Measurements from ENCODE around the gene SPZ1. TPM values are rescaled to one million over a fixed set of nuclear protein-coding genes. Genes with fewer than 3 reads are reported as not detected.

Gene SPZ1
- total and polyA plus RNA-seq, 2 donors (not counting 1 experiment from before 2014, with no cell fraction given), result not detected

DNA sequence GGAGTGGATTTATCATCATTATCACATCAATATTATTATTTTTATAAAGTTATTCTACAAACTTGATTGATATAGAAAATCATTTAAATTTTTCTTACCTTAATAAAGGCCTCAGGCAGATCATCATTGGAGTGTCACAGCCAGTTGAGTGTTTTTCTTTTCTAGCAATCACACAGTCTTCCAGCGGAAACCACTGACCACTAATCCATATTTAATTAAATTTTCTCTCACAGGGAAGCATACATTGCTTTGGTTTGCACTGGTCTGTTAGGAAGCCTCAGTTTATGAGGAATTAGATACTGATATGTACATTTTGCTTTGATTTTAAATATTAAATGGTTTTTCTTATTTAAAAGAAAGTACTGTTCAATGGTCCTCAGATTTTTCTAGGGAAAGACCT lies 6.7 kb downstream of the SPZ1 start:
- no peak overlapping the region for H3K4me3 ChIP-seq (replicated peaks in 1 of 4; ENCODE audit: control extremely low read depth in 1 of 4, insufficient read depth in 1 of 4, low read depth in 3 of 4, low read length in 4 of 4)
- no peaks in the 10 kb centered on the region for H4K20me1 ChIP-seq (ENCODE audit: control insufficient read depth, extremely low read depth, insufficient read depth, low read length)
- no peaks in the 10 kb centered on the region for H3K27me3 ChIP-seq (ENCODE audit: control insufficient read depth, insufficient read depth, low read length)
- H3K4me1 ChIP-seq (ENCODE audit: control insufficient read depth, extremely low read depth, insufficient read depth, low read length), result no peaks in the 10 kb centered on the region
- H3K79me2 ChIP-seq (ENCODE audit: control insufficient read depth, insufficient read depth, low read length), result no peaks in the 10 kb centered on the region
- H3K36me3 ChIP-seq (ENCODE audit: control insufficient read depth, insufficient read depth, low read length), result no peaks in the 10 kb centered on the region
- H3K27ac ChIP-seq (ENCODE audit: insufficient read depth, low read length), result no peak overlapping the region
- H3K9me3 ChIP-seq (ENCODE audit: control insufficient read depth, insufficient read depth, low read depth, low read length), result no peaks in the 10 kb centered on the region
- TF ChIP-seq, protein P1, sequence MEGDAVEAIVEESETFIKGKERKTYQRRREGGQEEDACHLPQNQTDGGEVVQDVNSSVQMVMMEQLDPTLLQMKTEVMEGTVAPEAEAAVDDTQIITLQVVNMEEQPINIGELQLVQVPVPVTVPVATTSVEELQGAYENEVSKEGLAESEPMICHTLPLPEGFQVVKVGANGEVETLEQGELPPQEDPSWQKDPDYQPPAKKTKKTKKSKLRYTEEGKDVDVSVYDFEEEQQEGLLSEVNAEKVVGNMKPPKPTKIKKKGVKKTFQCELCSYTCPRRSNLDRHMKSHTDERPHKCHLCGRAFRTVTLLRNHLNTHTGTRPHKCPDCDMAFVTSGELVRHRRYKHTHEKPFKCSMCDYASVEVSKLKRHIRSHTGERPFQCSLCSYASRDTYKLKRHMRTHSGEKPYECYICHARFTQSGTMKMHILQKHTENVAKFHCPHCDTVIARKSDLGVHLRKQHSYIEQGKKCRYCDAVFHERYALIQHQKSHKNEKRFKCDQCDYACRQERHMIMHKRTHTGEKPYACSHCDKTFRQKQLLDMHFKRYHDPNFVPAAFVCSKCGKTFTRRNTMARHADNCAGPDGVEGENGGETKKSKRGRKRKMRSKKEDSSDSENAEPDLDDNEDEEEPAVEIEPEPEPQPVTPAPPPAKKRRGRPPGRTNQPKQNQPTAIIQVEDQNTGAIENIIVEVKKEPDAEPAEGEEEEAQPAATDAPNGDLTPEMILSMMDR (conservative IDR thresholded peaks at IDR 0.05 in 1 of 2, IDR thresholded peaks at IDR 0.05 in 1 of 2; ENCODE audit: low read depth in 1 of 2, low read length in 2 of 2), result no peak
- TF ChIP-seq EZH2 (IDR thresholded peaks at IDR 0.05; ENCODE audit: low read length, missing control alignments), result no peak
- no peak overlapping the region for H2AFZ ChIP-seq (ENCODE audit: low read length)
- H3K4me2 ChIP-seq (ENCODE audit: extremely low read depth, insufficient read depth, low read length), result no peak overlapping the region
- DNase-seq (ENCODE audit: low read depth in 2 of 2), result no peak
- H3K9ac ChIP-seq (ENCODE audit: insufficient read depth, low read length), result no peak overlapping the region

DNA sequence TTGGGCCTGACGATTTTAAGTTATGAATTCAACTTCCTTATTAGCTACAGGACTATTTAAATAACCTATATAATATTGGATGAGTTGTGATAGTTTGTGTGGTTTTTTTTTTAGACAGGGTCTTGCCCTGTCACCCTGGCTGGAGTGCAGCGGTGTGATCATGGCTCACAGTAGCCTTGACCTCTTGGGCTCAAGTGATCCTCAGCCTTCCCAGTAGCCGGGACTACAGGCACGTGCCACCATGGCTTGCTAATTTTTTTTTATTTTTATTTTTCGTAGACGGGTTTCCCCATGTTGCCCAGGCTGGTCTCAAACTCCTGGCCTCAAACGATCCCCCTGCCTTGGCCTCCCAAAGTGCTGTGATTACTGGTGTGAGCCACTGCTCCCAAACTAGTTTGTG lies 17.6 kb downstream of the SPZ1 start:
- no peak overlapping the region for H3K27ac ChIP-seq (ENCODE audit: insufficient read depth, low read length)
- DNase-seq (ENCODE audit: low read depth in 2 of 2), result no peak
- no peaks in the 10 kb centered on the region for H3K27me3 ChIP-seq (ENCODE audit: control insufficient read depth, insufficient read depth, low read length)
- TF ChIP-seq, protein P1 (conservative IDR thresholded peaks at IDR 0.05 in 1 of 2, IDR thresholded peaks at IDR 0.05 in 1 of 2; ENCODE audit: low read depth in 1 of 2, low read length in 2 of 2), result no peak
- no peak for TF ChIP-seq EZH2 (IDR thresholded peaks at IDR 0.05; ENCODE audit: low read length, missing control alignments)
- H3K4me2 ChIP-seq (ENCODE audit: extremely low read depth, insufficient read depth, low read length), result no peak overlapping the region
- no peaks in the 10 kb centered on the region for H3K36me3 ChIP-seq (ENCODE audit: control insufficient read depth, insufficient read depth, low read length)
- H4K20me1 ChIP-seq (ENCODE audit: control insufficient read depth, extremely low read depth, insufficient read depth, low read length), result no peaks in the 10 kb centered on the region
- H3K4me3 ChIP-seq (replicated peaks in 1 of 4; ENCODE audit: control extremely low read depth in 1 of 4, insufficient read depth in 1 of 4, low read depth in 3 of 4, low read length in 4 of 4), result no peak overlapping the region
- no peaks in the 10 kb centered on the region for H3K9me3 ChIP-seq (ENCODE audit: control insufficient read depth, insufficient read depth, low read depth, low read length)
- no peaks in the 10 kb centered on the region for H3K4me1 ChIP-seq (ENCODE audit: control insufficient read depth, extremely low read depth, insufficient read depth, low read length)
- H2AFZ ChIP-seq (ENCODE audit: low read length), result no peak overlapping the region
- no peak overlapping the region for H3K9ac ChIP-seq (ENCODE audit: insufficient read depth, low read length)
- no peaks in the 10 kb centered on the region for H3K79me2 ChIP-seq (ENCODE audit: control insufficient read depth, insufficient read depth, low read length)

DNA sequence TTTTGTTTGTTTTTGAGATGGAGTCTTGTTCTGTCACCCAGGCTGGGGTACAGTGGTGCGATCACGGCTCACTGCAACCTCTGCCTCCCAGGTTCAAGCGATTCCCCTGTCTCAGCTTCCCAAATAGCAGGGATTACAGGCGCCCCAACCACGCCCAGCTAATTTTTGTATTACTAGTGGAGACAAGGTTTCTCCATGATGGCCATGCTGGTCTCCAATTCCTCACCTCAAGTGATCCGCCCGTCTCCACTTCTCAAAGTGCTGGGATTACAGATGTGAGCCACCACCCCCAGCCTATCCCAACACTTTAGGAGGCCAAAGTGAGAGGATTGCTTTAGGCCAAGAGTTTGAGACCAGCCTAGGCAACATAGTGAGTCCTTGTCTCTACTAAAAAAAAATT lies 19.3 kb downstream of the SPZ1 start:
- no peaks in the 10 kb centered on the region for H4K20me1 ChIP-seq (ENCODE audit: control insufficient read depth, extremely low read depth, insufficient read depth, low read length)
- DNase-seq (ENCODE audit: low read depth in 2 of 2), result no peak
- no peaks in the 10 kb centered on the region for H3K27me3 ChIP-seq (ENCODE audit: control insufficient read depth, insufficient read depth, low read length)
- no peak overlapping the region for H3K4me3 ChIP-seq (replicated peaks in 1 of 4; ENCODE audit: control extremely low read depth in 1 of 4, insufficient read depth in 1 of 4, low read depth in 3 of 4, low read length in 4 of 4)
- H3K4me2 ChIP-seq (ENCODE audit: extremely low read depth, insufficient read depth, low read length), result no peak overlapping the region
- no peaks in the 10 kb centered on the region for H3K9me3 ChIP-seq (ENCODE audit: control insufficient read depth, insufficient read depth, low read depth, low read length)
- no peaks in the 10 kb centered on the region for H3K36me3 ChIP-seq (ENCODE audit: control insufficient read depth, insufficient read depth, low read length)
- no peaks in the 10 kb centered on the region for H3K4me1 ChIP-seq (ENCODE audit: control insufficient read depth, extremely low read depth, insufficient read depth, low read length)
- no peaks in the 10 kb centered on the region for H3K79me2 ChIP-seq (ENCODE audit: control insufficient read depth, insufficient read depth, low read length)
- no peak for TF ChIP-seq EZH2 (IDR thresholded peaks at IDR 0.05; ENCODE audit: low read length, missing control alignments)
- TF ChIP-seq, protein P1 (conservative IDR thresholded peaks at IDR 0.05 in 1 of 2, IDR thresholded peaks at IDR 0.05 in 1 of 2; ENCODE audit: low read depth in 1 of 2, low read length in 2 of 2), result no peak
- H3K9ac ChIP-seq (ENCODE audit: insufficient read depth, low read length), result no peak overlapping the region
- H3K27ac ChIP-seq (ENCODE audit: insufficient read depth, low read length), result no peak overlapping the region
- no peak overlapping the region for H2AFZ ChIP-seq (ENCODE audit: low read length)
